Stimulated activated CD4-positive, alpha-beta T cell treated with anti-CD3 and anti-CD28 coated beads, Interleukin-15, amount 100 ng/mL, for 24 hours (primary cell): ENCODE data around the gene PDIA6.
A peak's percentile ranks its signal among the peaks of the same experiment; 100 is the strongest.
"Not testable (repeated sequence)": the region's sequence is repeated elsewhere in the genome, so short reads cannot be mapped to it uniquely, and the experiment has no call there.

ENCODE experiments used
- DNase-seq: peaks from one replicate; pipeline ENCODE4 v3.0.0-alpha.2; 2020

The PDIA6 gene

GRCh38 chr2:10832203-10832936, 19.8 kb upstream of the PDIA6 start:
- peak; percentile 87 for DNase-seq

- DNase-seq: no peak
Measured at GRCh38 chr2:10831400-10831985, 18.9 kb upstream of the PDIA6 start.

GRCh38 chr2:10830641-10831399, 18.2 kb upstream of the PDIA6 start:
- no peak for DNase-seq

- no peak for DNase-seq
Measured at GRCh38 chr2:10830203-10830602, 17.6 kb upstream of the PDIA6 start.

- DNase-seq: no peak
Measured at GRCh38 chr2:10829299-10829698, 16.7 kb upstream of the PDIA6 start.

GRCh38 chr2:10828346-10828745, 15.8 kb upstream of the PDIA6 start:
- no peak for DNase-seq

- no peak for DNase-seq
Measured at GRCh38 chr2:10826625-10827024, 14.0 kb upstream of the PDIA6 start.

- no peak for DNase-seq
Measured at GRCh38 chr2:10826026-10826425, 13.4 kb upstream of the PDIA6 start.

- no peak for DNase-seq
Measured at GRCh38 chr2:10824191-10824590, 11.6 kb upstream of the PDIA6 start.

GRCh38 chr2:10820978-10821695, 8.6 kb upstream of the PDIA6 start:
- no peak for DNase-seq

- no peak for DNase-seq
Measured at GRCh38 chr2:10820562-10820961, 8.0 kb upstream of the PDIA6 start.

GRCh38 chr2:10819714-10820314, 7.2 kb upstream of the PDIA6 start:
- DNase-seq: no peak

GRCh38 chr2:10818984-10819383, 6.4 kb upstream of the PDIA6 start:
- DNase-seq: no peak

- DNase-seq: not testable (repeated sequence)
Measured at GRCh38 chr2:10818305-10818704, 5.7 kb upstream of the PDIA6 start.

- no peak for DNase-seq
Measured at GRCh38 chr2:10817413-10817812, 4.8 kb upstream of the PDIA6 start.

GRCh38 chr2:10814571-10815331, 2.2 kb upstream of the PDIA6 start:
- DNase-seq: no peak

- no peak for DNase-seq
Measured at GRCh38 chr2:10814142-10814541, 1.6 kb upstream of the PDIA6 start.

- DNase-seq: not testable (repeated sequence)
Measured at GRCh38 chr2:10813163-10814138, 866 bp upstream of the PDIA6 start.

GRCh38 chr2:10811517-10811916, 1.1 kb downstream of the PDIA6 start:
- DNase-seq: no peak

GRCh38 chr2:10810202-10811161, 2.1 kb downstream of the PDIA6 start:
- DNase-seq: no peak
